Activated CD4-positive, alpha-beta T cell treated with anti-CD3 and anti-CD28 coated beads, Interleukin-2, amount 10 ng/mL, durations not matched to agents 7 days and 5 days (primary cell): ENCODE data around the gene FBXO9. TPM values are rescaled to one million over a fixed set of nuclear protein-coding genes. Genes with fewer than 3 reads are reported as not detected.

Experiments
- CTCF ChIA-PET: fragments of 350-600 bp; sonication (Branson Sonifier 250); formaldehyde crosslinking; loops from one replicate; lab custom pipeline; 2021; ENCODE audit warnings: antibody characterized with exemption; lab: Charles Lee
- POLR2A ChIA-PET: fragments of 350-600 bp; sonication (Branson Sonifier 250); formaldehyde crosslinking; loops from one replicate; lab custom pipeline; 2021; ENCODE audit warnings: antibody characterized with exemption; lab: Charles Lee
- DNase-seq: peaks from one replicate; pipeline ENCODE4 v3.0.0-alpha.2; 2020
- H3K27ac Mint-ChIP-seq: one replicate; pipeline ENCODE4 v1.8.0; 2021; ENCODE audit warnings: mild to moderate bottlenecking, moderate library complexity, mixed read lengths
- H3K27me3 Mint-ChIP-seq: one replicate; pipeline ENCODE4 v1.8.0; 2021; ENCODE audit warnings: mixed read lengths
- H3K36me3 Mint-ChIP-seq: one replicate; pipeline ENCODE4 v1.8.0; 2021; ENCODE audit warnings: low read depth, mixed read lengths
- H3K4me1 Mint-ChIP-seq: one replicate; pipeline ENCODE4 v1.8.0; 2021; ENCODE audit warnings: mixed read lengths
- H3K4me3 Mint-ChIP-seq: one replicate; pipeline ENCODE4 v1.8.0; 2021; ENCODE audit warnings: mild to moderate bottlenecking, moderate library complexity, mixed read lengths
- H3K9me3 Mint-ChIP-seq: one replicate; pipeline ENCODE4 v1.8.0; 2021; ENCODE audit warnings: mixed read lengths
- total RNA-seq, 2 experiments: library from RNA; stranded (reverse); gene quantifications; one replicate each; pipeline ENCODE4 v1.2.3, GENCODE V29; 2021

FBXO9 gene
- total RNA-seq, 2 experiments from 2014 or later = 72.9 to 88.1 TPM

DNA sequence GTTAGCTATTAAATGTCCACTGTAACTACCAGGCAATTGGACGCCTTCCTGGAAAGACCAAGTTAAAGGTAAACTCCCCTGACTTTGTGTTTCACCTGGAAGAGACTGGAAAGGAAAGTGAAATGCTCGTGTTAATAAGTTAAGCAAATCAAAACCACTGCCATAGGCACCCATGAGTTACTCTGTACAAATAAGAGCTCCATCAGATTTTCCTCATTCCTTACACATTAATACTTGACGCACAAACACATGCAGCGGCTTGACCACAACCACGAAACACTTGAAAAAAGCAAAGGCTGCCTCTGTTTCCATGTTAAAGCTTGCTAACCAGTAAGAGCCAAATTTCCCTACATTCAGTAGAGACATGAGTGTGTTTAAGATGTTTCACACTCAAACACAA, 63.6 kb downstream of the FBXO9 start:
- CTCF ChIA-PET = interaction anchor here (0.6 kb wide), 1 partner anchor 11 kb away, joined by 3 read pairs; no protein-coding TSS in a partner anchor

DNA sequence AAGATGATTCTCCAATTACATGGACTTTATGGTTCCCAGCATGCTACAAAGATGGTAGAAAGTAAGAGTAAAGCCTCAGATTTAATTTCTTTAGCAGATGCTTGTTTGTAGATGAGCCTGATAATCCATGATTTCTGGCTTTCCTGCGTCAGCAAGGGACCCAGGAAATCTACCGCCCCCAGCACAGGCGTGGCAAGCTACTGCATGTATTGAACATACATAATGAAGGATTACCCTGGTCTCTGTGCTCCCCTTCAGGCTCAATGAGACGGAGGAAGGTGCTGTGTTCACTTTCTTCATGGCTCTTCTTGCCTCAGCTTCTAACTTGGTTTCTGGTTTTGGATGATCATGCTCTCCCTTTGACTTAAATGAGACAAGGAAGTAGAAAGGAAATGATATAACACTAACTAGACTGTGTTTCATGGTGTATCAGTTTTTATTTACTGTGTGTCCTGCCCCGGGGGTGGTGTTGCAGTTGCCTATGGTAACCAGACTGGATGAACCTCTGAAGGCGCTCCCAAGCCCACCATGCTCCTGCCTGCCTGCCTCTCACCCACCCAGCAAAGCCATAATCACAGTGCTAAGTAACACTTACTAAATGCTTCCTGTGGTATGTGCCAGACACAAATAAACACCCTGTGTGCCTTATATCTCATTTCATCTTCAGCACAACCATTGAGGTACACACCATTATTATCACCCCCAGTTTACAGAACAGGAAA, 65.5 kb downstream of the FBXO9 start:
- peaks cover 15% of the 10 kb centered on the region for H3K27me3 Mint-ChIP-seq
- DNase-seq = no peak

More for the DNA sequence above, 63.6 kb downstream of the FBXO9 start:
- no peak for DNase-seq
- H3K27ac Mint-ChIP-seq = no peak overlapping the region
- POLR2A ChIA-PET = no interaction called here
- H3K4me3 Mint-ChIP-seq = no peak overlapping the region
- H3K9me3 Mint-ChIP-seq = no peaks in the 10 kb centered on the region
- H3K4me1 Mint-ChIP-seq = no peaks in the 10 kb centered on the region
- H3K27me3 Mint-ChIP-seq = peaks cover 15% of the 10 kb centered on the region
- H3K36me3 Mint-ChIP-seq = no peaks in the 10 kb centered on the region

GRCh38 chr6:53133961-53134360, 68.8 kb downstream of the FBXO9 start:
- ChIA-PET POLR2A (interaction anchor here (0.6 kb wide), 1 partner anchor 715 kb away, joined by 4 read pairs; no protein-coding TSS in a partner anchor), CTCF (no interaction called here)
- H3K9me3 Mint-ChIP-seq = no peaks in the 10 kb centered on the region
- no peak overlapping the region for H3K27ac Mint-ChIP-seq
- H3K4me3 Mint-ChIP-seq = no peak overlapping the region
- no peaks in the 10 kb centered on the region for H3K36me3 Mint-ChIP-seq
- peaks cover 4% of the 10 kb centered on the region for H3K4me1 Mint-ChIP-seq
- no peak for DNase-seq
- peaks cover 4% of the 10 kb centered on the region for H3K27me3 Mint-ChIP-seq

More for the DNA sequence above, 65.5 kb downstream of the FBXO9 start:
- ChIA-PET POLR2A (no interaction called here), CTCF (interaction anchor here (1.3 kb wide), 1 partner anchor 9 kb away, joined by 3 read pairs; no protein-coding TSS in a partner anchor)
- Mint-ChIP-seq H3K4me1 (peaks cover 4% of the 10 kb centered on the region), H3K36me3 (no peaks in the 10 kb centered on the region), H3K4me3 (no peak overlapping the region), H3K27ac (no peak overlapping the region), H3K9me3 (no peaks in the 10 kb centered on the region)

GRCh38 chr6:53134601-53135235, 69.5 kb downstream of the FBXO9 start:
- Mint-ChIP-seq H3K4me1 (peaks cover 4% of the 10 kb centered on the region), H3K27ac (no peak overlapping the region), H3K27me3 (peaks cover 1% of the 10 kb centered on the region), H3K9me3 (no peaks in the 10 kb centered on the region), H3K4me3 (no peak overlapping the region), H3K36me3 (no peaks in the 10 kb centered on the region)
- POLR2A ChIA-PET = interaction anchor here (0.6 kb wide), 1 partner anchor 716 kb away, joined by 4 read pairs; no protein-coding TSS in a partner anchor
- CTCF ChIA-PET = no interaction called here
- DNase-seq = no peak

DNA sequence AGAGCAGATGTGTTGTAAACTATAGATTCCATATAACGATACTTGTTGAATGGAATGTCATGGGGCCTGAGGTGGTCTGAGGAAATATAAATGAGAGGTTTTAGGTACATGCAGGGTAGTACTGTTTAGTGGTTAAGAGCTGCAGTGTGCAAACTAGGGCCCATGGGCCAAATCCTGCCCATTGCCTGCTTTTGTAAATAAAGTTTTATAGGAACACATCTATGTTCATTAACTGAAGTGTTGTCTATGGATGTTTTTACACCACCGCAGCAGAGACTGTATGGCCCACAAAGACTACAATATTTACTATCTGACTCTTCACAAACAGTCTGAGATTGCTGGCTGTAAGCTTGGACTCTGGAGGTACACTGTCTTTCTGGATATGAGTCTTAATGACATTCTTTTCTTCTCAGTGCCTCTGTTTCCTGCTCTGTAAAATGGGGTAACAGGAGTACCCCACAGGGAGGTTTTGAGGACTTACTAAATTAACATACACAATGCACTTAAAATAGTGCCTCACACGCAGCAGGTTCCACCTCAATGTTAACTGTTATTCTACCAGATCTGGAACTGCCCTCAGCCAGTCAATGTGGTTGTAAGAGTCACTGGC, 70.9 kb downstream of the FBXO9 start:
- Mint-ChIP-seq H3K27ac (no peak overlapping the region), H3K9me3 (no peaks in the 10 kb centered on the region), H3K36me3 (no peaks in the 10 kb centered on the region), H3K4me3 (no peak overlapping the region), H3K4me1 (peaks cover 4% of the 10 kb centered on the region), H3K27me3 (no peaks in the 10 kb centered on the region)
- no peak for DNase-seq
- POLR2A ChIA-PET = no interaction called here
- CTCF ChIA-PET = no interaction called here

DNA sequence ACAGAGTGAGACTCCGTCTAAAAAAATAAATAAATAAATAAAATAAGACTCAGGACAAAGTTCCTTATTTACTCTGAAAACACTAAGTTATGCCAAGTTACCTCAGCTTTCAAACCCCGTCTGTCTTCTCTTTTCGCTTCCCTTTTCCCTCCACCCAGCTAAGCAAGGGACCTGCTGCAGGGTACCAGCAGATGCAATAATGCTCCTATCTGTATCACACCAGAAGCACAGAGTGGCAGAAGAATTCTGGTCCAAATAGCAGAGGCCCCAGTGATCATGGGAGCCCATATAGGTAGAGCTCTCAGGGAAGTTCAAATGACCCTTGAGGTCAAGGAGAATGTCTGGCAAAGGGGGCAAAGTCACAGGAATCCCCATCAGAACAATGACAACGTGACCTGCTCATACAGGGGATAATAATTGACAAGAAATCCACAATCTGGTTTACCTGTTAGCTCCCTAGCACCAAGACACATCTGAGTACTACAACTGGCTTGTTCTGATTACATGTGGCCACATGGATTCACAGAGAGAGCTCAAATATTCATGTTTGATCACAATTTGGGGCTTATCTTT, 74.7 kb downstream of the FBXO9 start:
- H3K4me3 Mint-ChIP-seq = no peak overlapping the region
- no peaks in the 10 kb centered on the region for H3K36me3 Mint-ChIP-seq
- ChIA-PET POLR2A (no interaction called here), CTCF (no interaction called here)
- no peaks in the 10 kb centered on the region for H3K27me3 Mint-ChIP-seq
- peaks cover under 1% of the 10 kb centered on the region for H3K4me1 Mint-ChIP-seq
- H3K9me3 Mint-ChIP-seq = no peaks in the 10 kb centered on the region
- no peak for DNase-seq
- H3K27ac Mint-ChIP-seq = no peak overlapping the region

DNA sequence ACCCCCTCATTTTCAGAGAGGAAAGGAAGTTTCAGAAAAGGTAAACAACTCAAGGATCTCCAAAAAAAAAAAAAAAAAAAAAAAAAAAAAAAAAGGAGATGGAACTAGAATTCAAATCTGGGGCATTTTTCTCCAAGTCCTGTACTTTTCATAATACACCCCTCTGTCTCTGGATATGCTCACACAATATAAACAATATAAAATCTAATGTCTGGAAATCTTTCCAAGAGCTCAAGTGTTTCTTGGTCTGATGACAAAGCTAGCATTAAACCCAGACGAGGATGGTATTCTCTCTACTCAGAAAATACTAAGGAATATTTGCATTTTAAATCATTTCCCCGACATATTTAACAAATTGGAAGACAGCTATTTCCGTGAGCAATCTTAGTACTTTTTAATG, 77.6 kb downstream of the FBXO9 start:
- Mint-ChIP-seq H3K36me3 (no peaks in the 10 kb centered on the region), H3K9me3 (no peaks in the 10 kb centered on the region), H3K27ac (no peak overlapping the region), H3K4me1 (no peaks in the 10 kb centered on the region), H3K27me3 (no peaks in the 10 kb centered on the region), H3K4me3 (no peak overlapping the region)
- CTCF ChIA-PET = interaction anchor here (0.6 to 0.7 kb wide), 2 partner anchors 11 to 290 kb away, joined by 3 to 5 read pairs; no protein-coding TSS in a partner anchor
- POLR2A ChIA-PET = no interaction called here
- DNase-seq = no peak

DNA sequence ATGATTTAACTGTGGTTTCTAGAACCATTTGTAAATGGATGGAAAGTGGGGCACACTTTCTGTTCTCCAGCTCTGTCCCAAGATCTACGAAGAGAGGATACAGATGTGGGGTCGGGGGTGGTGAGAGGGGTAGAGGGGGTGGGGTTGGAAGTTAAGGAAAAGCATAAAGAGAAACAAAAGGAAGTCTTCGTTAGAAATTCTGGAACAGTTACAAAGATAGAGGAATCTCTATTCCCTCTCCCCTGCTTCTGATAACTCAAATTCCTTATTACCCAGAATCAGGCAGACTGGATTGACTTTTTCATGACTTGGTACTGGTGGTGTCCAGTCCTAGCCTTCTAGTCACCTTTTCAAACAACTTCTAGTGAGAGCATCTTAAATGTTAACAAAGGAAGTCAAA, 78.5 kb downstream of the FBXO9 start:
- ChIA-PET POLR2A (no interaction called here), CTCF (no interaction called here)
- H3K4me1 Mint-ChIP-seq = no peaks in the 10 kb centered on the region
- H3K27me3 Mint-ChIP-seq = no peaks in the 10 kb centered on the region
- H3K36me3 Mint-ChIP-seq = no peaks in the 10 kb centered on the region
- H3K27ac Mint-ChIP-seq = no peak overlapping the region
- no peak overlapping the region for H3K4me3 Mint-ChIP-seq
- no peak for DNase-seq
- H3K9me3 Mint-ChIP-seq = no peaks in the 10 kb centered on the region

GRCh38 chr6:53144802-53145201, 79.6 kb downstream of the FBXO9 start:
- no peaks in the 10 kb centered on the region for H3K4me1 Mint-ChIP-seq
- H3K27ac Mint-ChIP-seq = no peak overlapping the region
- POLR2A ChIA-PET = interaction anchor here (0.6 kb wide), 1 partner anchor 577 kb away, joined by 3 read pairs; no protein-coding TSS in a partner anchor
- no peaks in the 10 kb centered on the region for H3K9me3 Mint-ChIP-seq
- CTCF ChIA-PET = interaction anchor here (0.7 to 1.2 kb wide), 2 partner anchors 28 to 38 kb away, joined by 3 to 4 read pairs; no protein-coding TSS in a partner anchor
- no peak overlapping the region for H3K4me3 Mint-ChIP-seq
- H3K27me3 Mint-ChIP-seq = no peaks in the 10 kb centered on the region
- no peak for DNase-seq
- no peaks in the 10 kb centered on the region for H3K36me3 Mint-ChIP-seq

GRCh38 chr6:53148684-53149083, 83.5 kb downstream of the FBXO9 start, which contains the start of gene GCM1:
GCM1 (minus strand) TSS chr6:53148841; CDS start chr6:53145632, 3,209 bp downstream.
- Mint-ChIP-seq H3K4me3 (no peak within 1 kb of the TSS), H3K27ac (no peak within 1 kb of the TSS), H3K36me3 (no peaks in the 10 kb centered on the region), H3K4me1 (no peaks in the 10 kb centered on the region), H3K9me3 (no peaks in the 10 kb centered on the region), H3K27me3 (no peaks in the 10 kb centered on the region)
- ChIA-PET CTCF (no interaction called here), POLR2A (no interaction called here)
- no peak for DNase-seq
